HG02852 (cell line): ENCODE data around the gene A4GNT.
"Not testable (repeated sequence)": the region's sequence is repeated elsewhere in the genome, so short reads cannot be mapped to it uniquely, and the experiment has no call there.

Experiments used
- ATAC-seq: cut with Tn5 transposase; IDR thresholded peaks from one replicate; pipeline ENCODE4 v1.9.1; 2021; ENCODE audit warnings: mild to moderate bottlenecking, moderate library complexity; ENCODE audit not compliant: unreplicated experiment

Gene A4GNT

GRCh38 chr3:138132239-138132638 is at the start of gene A4GNT:
A4GNT (minus strand) TSS chr3:138132390; CDS start chr3:138131256, 1,134 bp downstream.
- no peak for ATAC-seq

- ATAC-seq = peak; percentile 74
These were observed 48.3 kb upstream of the A4GNT start for GRCh38 chr3:138180375-138181029.

GRCh38 chr3:138174421-138175131 is 42.4 kb upstream of the A4GNT start, which contains the start of gene DBR1:
DBR1 (minus strand) TSS chr3:138174921; CDS start chr3:138174795, 126 bp downstream.
- peak; percentile 94 for ATAC-seq

GRCh38 chr3:138173769-138174420 is 41.7 kb upstream of the A4GNT start:
- peak; percentile 5 for ATAC-seq

- ATAC-seq = no peak
These were observed 40.4 kb upstream of the A4GNT start for GRCh38 chr3:138172625-138173024.

- ATAC-seq = no peak
These were observed 32.9 kb upstream of the A4GNT start for GRCh38 chr3:138165061-138165460.

- no peak for ATAC-seq
These were observed 25.6 kb upstream of the A4GNT start for GRCh38 chr3:138157743-138158142.

GRCh38 chr3:138154534-138154933 is 22.3 kb upstream of the A4GNT start:
- ATAC-seq = no peak

GRCh38 chr3:138148503-138148902 is 16.3 kb upstream of the A4GNT start:
- no peak for ATAC-seq

GRCh38 chr3:138142181-138142580 is 10.0 kb upstream of the A4GNT start:
- ATAC-seq = not testable (repeated sequence)

GRCh38 chr3:138140940-138141339 is 8.8 kb upstream of the A4GNT start:
- ATAC-seq = no peak

GRCh38 chr3:138139691-138140090 is 7.5 kb upstream of the A4GNT start:
- ATAC-seq = no peak

GRCh38 chr3:138137861-138138260 is 5.7 kb upstream of the A4GNT start:
- ATAC-seq = no peak

- ATAC-seq = no peak
These were observed 4.0 kb upstream of the A4GNT start for GRCh38 chr3:138136201-138136600.

GRCh38 chr3:138135833-138136194 is 3.6 kb upstream of the A4GNT start:
- no peak for ATAC-seq

- no peak for ATAC-seq
These were observed 3.1 kb upstream of the A4GNT start for GRCh38 chr3:138135146-138135832.

GRCh38 chr3:138127636-138128365 is 4.4 kb downstream of the A4GNT start:
- ATAC-seq = no peak

GRCh38 chr3:138125548-138126221 is 6.5 kb downstream of the A4GNT start:
- ATAC-seq = no peak

- ATAC-seq = no peak
These were observed 7.4 kb downstream of the A4GNT start for GRCh38 chr3:138124706-138125355.

- no peak for ATAC-seq
These were observed 8.0 kb downstream of the A4GNT start for GRCh38 chr3:138124188-138124587.
